GM21367 (cell line): Measurements from ENCODE around the gene VAV3.

Experiments
- ATAC-seq: cut with Tn5 transposase; IDR thresholded peaks from one replicate; pipeline ENCODE4 v1.9.1; 2021; ENCODE audit not compliant: unreplicated experiment

Gene VAV3

DNA sequence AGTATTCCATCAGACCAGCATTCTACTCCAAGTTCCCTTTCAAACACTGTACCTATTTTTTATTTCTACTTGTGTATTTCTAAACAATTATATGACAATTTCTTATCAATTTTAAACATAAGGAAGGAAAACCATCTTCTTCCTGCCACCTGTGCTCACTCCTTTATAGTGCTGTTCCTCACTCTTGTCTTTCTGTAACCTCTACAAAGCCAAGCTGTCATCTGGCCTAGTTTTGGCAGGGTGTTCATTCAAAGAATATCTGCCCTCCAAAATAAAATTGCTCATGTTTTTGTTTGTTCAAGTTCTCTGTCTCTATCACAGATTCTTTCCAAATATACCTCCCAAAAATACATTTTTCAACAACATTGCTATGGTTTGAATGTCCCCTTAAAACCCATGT is 360.2 kb downstream of the VAV3 start:
- no peak for ATAC-seq

DNA sequence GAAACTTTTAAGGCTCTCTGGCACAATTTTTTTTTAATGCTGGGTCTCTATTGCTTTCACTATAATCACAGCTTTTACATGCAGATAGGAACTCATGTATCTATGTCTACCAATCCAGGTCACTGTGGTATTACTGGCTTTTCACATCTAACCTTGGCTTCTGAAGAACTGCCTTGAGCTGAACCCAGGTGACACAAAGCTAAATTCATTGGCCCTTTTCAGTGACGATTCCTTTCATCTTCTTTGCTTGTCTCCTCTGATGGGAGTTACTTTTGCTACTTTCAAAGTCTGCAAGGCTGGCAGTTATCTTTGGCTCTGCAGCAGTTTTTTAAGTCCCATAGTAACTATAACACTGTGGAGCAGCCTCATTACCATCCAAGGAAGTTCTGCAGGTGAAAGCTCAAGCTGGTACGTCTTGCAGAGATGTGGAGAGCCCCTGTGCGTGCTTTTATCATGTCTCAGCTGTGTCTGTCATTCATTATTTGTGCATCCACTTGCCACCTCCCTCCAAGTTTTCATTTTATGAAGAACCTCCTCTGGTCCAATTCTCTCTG is 364.3 kb downstream of the VAV3 start:
- no peak for ATAC-seq

DNA sequence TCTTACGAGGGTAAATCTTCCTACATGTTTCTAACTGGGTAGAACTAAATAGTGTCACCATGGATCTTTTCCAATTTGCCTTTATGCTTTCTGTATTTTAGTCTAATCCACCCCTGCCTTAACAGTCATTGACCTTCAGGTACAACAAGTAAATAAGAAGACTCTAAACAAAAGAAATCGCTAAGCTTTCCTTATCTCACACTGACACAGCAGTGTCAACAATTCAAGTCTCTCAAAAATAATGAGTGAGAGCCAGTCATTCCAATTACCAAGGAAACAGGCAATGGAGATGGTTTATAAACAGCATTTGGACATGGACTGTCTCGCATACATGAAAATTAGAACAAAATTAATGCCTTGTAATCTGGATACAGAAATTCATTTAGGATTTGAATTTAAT is 365.8 kb downstream of the VAV3 start:
- ATAC-seq, result no peak

DNA sequence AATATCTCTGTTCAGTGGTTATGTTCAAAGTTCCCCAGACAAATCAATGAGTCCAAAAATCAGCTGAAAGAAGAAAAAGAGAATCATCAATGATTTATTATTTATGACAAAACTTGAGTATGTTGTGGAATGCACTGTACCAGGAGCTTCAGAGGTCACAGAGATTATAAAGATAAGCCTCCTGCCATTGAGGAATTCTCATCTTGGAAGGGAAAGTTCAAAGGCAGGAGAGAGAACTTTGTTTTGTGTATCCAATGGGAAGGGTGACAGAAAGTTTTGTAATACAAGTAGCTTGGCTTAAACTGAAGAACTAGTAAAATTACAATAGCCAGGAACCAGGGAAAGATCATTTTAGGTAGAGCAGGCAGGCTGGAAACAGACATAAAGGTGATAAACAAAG is 367.7 kb downstream of the VAV3 start:
- ATAC-seq, result no peak

DNA sequence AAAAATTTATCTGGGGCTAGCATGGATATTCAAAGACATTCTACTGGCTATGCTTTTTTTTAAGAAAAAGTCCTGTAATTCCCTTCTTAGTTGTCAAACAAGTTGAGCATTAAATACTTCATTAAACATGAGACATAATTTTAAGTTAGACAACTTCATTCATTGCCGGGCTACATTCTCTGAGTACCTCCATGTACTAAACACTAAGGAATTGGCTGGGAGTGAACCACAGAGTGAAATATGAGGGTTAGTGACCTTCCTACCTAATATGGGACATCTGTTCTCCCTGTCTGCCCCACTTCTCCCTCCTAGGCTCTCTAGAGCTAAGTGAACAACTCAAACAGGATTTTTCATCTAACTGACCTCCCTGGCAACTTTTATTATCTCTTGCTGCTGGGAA is 370.4 kb downstream of the VAV3 start:
- ATAC-seq, result no peak

DNA sequence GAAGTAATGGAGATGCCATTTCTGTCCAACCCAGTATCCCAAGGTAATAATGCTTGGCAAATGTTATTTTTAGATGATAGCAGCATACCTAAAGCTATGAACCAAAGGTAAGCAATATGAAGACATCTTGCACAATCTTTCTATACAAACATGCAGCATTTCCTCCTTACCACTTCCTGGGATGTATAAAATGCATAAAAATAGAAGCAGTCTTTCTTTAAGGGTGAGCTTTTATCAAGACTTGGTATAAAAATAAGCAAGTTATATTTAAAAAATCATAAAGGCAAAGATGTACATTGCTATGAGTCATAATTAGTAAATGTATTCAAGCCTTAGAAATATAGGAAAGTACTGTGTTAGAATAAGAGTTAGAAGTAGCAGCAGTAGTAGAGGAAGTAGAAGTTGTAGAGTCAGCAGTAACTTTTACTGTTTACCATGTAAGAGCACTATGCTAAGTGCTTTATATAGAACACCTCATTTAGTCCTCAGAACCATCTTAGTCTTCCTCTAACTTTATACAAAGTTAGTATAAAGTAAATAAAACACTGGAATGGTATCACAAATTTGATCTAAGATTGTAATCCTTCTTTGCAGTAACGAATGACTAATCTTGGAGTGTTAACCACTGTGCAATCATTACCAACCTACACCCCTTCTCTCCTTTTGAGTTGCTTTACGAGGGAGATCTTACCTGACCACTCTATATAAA is 371.3 kb downstream of the VAV3 start:
- no peak for ATAC-seq

DNA sequence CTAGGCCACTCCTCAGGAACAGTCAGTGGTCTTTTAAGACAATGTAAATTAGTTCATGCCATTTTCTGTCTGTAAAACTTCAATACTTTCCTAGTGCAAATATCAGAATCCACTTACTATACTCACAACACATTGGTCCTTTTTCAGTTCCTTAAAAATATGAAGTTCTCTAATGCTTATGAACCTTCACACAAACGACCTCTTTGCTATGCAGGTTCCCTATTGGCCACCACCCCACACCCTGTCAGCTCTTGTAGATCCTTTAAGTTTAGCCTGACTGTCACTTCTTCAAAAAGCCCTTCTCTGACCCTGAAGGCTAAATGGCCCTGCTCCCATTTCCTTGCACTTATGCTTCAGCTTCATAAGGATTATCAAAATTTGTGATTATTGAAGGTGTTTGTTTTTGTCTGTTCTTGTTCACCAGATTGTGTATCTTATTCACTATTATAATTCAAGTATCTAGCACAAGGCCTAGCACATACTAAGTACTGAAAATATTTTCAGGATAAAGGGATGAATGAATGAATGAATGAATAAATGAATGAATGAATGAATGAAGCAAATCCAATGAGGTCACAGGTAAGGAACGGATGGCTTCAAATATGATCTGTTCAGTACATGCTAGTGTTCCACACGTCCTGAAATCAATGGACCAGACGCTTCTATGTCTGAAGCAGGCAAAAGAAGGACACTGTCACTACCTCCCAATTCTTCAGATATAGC is 373.9 kb downstream of the VAV3 start:
- peak; percentile 64 for ATAC-seq

DNA sequence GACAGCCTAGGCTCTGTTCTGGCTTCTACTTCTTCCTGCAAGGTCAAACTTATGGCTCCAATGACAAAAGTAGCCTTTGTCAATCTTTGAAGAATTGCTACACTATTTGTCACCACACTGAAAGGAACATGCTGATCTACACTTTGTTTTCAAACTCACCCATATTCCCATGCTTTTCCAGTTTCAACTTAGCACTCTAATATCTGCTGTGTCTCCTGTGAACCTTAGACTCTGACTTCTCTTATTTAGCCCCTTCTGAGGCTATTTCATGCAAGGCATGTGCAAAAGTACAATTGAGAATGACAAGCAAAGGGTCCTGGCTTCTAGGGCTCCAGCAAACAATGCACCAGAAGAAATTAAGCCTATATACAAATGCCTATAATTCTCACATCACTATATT is 374.9 kb downstream of the VAV3 start:
- no peak for ATAC-seq

DNA sequence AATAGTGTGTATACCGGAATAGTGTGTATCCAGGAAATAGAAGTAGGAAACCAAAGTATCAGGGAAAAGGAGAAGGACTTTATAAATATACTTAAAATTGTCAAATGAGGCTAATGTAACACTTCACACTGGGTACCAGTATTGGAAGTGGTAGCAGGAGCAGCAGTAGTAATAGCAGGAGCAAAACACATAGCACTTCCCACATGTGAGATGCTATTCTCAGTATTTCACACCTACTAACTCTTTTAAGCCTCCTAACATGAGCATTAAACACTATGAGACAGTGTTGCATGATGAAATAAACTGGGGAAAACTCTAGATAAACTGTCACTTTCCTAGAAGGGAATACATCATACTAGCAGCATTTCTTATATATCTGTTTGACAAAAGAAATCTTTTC is 376.7 kb downstream of the VAV3 start:
- no peak for ATAC-seq

DNA sequence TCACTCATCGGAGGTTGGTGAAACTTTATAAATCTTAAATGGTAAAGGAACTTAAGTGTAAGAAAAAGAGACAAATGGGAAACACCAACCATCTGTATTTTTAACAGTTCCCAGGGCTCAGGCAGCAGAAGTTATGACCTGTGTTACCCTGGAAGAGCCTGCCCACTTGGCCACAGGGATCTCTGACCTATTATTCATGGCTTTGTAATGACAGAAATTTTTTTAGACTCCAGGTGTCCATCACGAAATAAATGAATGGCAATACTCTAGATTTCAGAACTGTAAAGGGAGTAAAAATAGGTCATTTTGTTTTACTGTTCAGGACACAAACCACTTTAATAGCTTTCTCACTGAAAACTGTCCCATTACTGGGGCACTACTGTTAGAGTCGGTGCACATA is 389.8 kb downstream of the VAV3 start:
- no peak for ATAC-seq

DNA sequence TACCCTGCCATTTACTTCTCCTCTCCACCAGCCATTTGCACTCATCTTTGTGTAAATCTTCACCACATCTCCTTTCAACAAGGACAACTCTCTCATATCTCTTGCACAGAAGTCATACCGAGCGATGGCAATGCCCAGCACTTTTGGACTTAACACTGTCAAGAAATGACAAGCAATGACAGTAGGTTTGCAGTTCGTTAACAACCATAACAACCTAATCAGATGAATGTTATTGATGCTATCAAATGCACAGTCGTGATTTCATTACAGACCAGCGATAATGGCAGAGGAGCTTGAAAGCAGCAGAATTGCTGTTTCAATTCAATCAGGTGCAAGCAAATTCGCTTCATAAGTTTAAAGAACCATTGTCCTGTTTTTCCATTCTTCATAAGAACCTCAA is 390.9 kb downstream of the VAV3 start:
- no peak for ATAC-seq

DNA sequence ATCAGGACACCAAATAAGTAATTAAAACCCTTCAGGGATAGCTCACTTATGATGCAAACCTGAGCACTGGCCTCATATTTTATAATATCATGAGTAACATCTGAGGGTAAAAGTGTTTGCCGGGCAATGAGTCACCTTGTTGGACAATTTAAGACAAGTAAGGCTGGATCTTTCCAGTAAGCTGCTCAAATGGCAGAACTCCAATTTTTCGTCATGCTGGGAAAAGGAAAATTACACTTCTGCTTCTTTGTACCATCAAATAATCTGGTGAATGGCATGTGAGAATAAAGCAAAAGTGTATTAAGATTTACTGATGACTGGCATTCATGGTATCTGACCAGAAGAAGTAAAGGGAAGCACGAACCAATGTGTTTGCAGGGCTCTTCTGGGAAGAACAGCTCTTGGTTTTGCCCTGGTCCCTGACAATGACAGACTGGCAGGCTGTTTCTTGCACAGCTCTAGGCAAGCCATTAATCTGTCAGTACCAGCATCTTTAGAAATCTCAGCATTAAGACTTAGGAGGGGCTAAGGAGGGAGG is 392.2 kb downstream of the VAV3 start:
- ATAC-seq, result no peak

DNA sequence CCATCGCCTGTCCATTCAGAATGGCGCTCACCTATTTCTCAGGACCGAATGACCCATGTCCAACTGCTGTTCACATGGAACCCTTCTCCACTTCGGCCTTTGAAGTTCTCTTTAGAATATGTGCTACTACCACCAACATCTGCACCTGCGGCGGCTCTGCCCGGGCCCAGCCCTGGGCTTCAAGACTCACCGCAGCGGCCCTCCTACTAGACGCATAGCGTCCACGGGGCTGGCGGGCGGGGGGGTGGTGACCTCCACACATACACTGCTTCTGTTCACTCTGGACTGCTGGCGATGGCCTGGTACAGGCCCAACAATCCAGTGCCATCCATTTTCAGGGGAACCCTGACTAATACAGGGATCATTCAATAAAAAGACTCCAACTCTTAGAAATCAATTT is 394.2 kb downstream of the VAV3 start:
- ATAC-seq, result no peak

DNA sequence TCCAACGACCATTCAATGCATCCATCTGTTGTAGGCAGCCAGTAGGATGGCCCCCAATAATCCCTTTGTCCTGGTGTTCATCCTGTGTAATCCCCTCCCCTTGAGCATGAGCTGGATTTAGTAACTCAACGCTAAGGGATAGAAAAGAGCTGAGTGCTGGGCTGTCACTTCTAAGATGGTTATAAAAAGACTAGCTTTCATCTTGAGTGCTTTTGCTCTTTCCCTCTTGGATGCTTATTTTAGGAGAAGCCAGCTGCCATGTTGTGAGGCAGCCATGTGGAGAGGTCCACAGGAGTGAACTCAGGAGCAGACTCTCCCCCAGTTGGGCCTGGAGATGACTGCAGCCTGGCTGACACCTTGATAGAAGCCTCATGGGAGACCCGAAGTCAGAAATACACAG is 401.5 kb downstream of the VAV3 start:
- ATAC-seq, result no peak

DNA sequence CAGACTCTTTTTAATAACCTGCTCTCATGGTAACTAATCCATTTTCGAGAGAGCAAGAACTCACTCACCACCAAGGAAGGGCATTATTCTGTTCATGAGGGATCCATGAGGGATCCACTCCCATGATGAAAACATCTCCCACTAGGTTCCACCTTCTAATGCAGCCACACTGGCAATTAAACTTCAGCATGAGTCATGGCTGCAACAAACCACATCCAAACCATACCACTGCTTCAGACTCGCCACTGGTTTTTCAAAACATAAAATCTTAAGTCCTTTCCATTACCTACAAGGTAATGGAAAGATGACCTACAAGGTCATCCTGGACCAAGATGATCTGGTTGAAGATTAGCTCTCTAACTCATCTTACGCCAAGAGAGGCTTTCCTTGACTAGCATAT is 405.1 kb downstream of the VAV3 start:
- no peak for ATAC-seq

DNA sequence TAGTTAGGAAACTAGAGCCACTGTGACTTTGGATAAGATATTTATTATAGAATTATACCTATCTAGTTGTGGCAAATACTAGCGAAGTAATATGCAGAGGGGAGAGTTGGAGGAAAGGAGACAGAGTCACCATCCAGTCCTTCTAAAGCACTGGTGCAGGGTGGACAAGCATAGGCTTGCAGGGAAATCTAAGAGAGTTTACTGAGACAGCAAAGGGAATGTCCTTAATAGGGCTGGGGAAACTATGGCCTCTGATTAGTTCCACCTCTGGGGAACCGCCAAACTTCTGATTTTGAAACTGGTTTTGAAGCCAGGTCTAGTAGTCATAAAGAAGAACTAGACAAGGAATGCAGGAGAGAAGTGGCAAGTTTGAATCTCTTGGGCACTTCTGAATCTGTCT is 407.9 kb downstream of the VAV3 start:
- no peak for ATAC-seq

DNA sequence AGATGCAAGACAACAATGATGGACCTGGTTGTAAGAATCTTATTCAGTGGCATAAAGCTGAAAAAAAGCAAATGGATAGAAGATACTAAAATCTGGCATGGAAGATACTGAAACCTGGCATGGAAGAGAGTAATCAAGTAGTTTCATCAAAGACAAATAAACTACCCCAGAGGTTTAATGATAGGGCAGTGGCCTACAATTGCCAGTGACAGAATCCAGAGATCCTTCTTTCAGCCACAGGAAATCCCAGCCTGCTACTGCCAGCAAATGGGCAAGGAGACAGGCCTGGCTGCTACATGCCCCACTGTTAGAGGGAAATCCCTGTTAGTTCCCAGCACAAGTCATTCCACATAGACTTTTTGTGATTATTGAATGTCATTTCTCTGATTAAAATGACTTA is 409.4 kb downstream of the VAV3 start:
- no peak for ATAC-seq

DNA sequence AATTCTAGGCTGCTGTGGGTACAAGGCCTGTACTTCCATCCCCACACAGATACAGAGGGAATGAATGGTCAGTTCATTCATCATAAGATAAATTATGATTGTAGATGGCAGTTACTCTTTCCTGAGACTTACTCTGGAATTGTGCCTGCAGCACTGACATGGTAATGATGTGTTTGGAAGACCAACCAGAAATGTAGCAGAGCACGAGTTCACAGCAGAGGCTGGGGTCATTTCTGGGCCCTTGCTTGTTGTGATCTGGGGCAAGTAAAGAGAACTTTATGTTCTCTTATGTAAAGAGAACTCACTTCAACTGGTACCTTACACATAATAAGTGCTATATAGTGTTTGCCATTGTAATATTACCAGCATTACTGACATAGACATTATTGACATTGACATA is 412.2 kb downstream of the VAV3 start:
- ATAC-seq, result no peak

DNA sequence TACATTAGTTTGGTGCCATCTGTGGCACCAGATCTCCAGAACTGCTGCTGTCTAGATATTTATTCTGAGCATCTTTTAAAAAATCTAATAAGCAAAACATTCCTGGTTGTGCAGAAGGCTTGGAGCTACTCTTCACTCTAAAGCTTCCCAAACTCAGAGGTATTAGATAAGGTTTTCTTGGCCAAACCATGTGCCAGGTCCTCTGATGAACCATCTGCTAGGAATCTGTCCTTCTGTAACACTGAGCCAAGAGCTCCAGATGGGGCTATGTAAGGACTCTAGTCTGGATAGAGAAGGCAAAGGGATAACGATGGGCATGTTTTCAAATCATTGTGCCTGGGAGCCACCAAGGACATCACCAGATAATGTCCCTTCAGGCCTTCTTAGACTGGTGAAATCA is 413.5 kb downstream of the VAV3 start:
- no peak for ATAC-seq

DNA sequence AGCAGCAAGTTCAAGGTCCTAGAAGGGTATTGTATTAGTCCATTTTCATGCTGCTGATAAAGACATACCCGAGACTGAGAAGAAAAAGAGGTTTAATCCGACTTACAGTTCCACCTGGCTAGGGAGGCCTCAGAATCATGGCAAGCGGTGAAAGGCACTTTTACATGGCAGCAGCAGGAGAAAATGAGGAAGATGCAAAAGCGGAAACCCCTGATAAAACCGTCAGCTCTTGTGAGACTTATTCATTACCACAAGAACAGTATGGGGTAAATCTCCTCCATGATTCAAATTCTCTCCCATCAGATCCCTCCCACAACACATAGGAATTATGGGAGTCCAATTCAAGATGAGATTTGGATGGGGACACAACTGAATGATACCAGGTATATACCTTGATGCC is 414.6 kb downstream of the VAV3 start:
- ATAC-seq, result no peak

DNA sequence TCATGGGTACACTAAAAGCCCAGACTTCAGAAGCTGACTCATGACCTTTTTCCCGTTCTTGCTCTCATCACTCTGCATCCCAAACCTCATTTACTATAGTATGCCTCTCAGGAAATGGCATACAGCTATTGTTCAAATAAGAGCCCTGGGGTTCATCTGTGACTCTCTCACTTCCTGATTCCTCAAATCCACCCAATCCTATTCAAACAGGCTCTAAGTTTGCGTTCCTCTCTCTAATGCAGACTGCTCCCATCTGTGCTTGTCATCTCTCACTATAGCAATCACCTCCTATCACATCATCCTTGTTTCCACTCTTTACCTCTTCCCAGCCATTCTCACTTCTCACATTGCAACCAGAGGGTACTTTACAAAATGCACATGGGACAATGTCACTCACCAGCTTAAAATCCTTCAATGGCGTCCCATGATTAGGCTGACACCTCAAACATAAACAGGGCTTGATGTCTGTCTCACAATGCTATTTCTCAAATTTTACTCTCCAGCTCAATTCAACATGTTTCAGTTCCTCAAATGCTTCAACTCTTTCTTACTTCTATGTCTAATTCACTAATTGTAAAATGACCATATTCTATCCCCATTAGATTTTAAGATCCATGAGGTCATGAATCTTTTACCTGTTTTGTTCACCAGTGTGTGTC is 415.7 kb downstream of the VAV3 start:
- no peak for ATAC-seq

DNA sequence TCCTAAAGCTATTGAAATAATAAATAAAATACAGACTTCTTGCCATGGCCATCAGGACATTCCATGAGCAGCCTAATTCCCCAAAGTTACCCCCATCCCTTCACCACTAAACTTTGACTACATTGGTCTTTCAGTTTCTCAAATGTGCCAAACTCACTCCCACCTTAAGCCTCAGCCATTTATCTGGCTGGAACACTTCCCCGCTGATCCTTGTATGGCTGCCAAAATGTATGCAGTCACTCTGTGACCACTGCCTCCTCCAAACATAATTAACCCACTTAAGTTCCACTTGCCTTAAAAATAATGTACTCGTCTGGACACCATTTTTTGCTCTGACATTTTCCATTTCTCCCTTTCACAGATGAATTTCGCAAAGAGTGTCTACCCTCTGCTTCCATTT is 416.7 kb downstream of the VAV3 start:
- no peak for ATAC-seq
